Neutrophil (primary cell): ENCODE measurements around the gene ITIH3.
"Not testable (repeated sequence)": the region's sequence is repeated elsewhere in the genome, so short reads cannot be mapped to it uniquely, and the experiment has no call there.

Experiments
- H3K27ac ChIP-seq: fragments of 200-600 bp; sonication (generic); 2 replicates; pipeline ENCODE4 v1.5.1; 2016; ENCODE audit warnings: mild to moderate bottlenecking, moderate library complexity
- H3K27me3 ChIP-seq: fragments of 200-600 bp; sonication (generic); 2 replicates; pipeline ENCODE4 v1.6.0; 2016; ENCODE audit warnings: mild to moderate bottlenecking
- H3K36me3 ChIP-seq: fragments of 200-600 bp; sonication (generic); 2 replicates; pipeline ENCODE4 v1.5.1; 2017
- H3K4me1 ChIP-seq, 2 experiments: fragments of 200-600 bp in 1 of 2; sonication (generic) in 1 of 2; 1 replicate in 1 of 2; 2 replicates in 1 of 2; pipeline versions ENCODE4 v1.5.1 to v1.6.1; 2013 to 2016; ENCODE audit warnings: low read depth in 1 of 2, low read length in 1 of 2, mild to moderate bottlenecking in 1 of 2, moderate library complexity in 1 of 2; ENCODE audit not compliant: control insufficient read depth in 1 of 2, insufficient read depth in 1 of 2
- H3K4me3 ChIP-seq, 2 experiments: fragments of 200-600 bp in 1 of 2; sonication (generic) in 1 of 2; 1 replicate in 1 of 2; 2 replicates in 1 of 2; pipeline ENCODE4 v1.5.1; 2013 to 2016; ENCODE audit warnings: low read depth in 1 of 2, low read length in 1 of 2, mild to moderate bottlenecking in 1 of 2, moderate library complexity in 1 of 2
- H3K9me3 ChIP-seq: fragments of 200-600 bp; sonication (generic); 2 replicates; pipeline ENCODE4 v1.5.1; 2016
- TF ChIP-seq, protein P1 (sequence below): fragments of 200-600 bp; sonication (generic); IDR thresholded peaks from 2 replicates; pipeline ENCODE4 v1.5.1; 2016; ENCODE audit warnings: antibody characterized with exemption

ITIH3 gene

DNA sequence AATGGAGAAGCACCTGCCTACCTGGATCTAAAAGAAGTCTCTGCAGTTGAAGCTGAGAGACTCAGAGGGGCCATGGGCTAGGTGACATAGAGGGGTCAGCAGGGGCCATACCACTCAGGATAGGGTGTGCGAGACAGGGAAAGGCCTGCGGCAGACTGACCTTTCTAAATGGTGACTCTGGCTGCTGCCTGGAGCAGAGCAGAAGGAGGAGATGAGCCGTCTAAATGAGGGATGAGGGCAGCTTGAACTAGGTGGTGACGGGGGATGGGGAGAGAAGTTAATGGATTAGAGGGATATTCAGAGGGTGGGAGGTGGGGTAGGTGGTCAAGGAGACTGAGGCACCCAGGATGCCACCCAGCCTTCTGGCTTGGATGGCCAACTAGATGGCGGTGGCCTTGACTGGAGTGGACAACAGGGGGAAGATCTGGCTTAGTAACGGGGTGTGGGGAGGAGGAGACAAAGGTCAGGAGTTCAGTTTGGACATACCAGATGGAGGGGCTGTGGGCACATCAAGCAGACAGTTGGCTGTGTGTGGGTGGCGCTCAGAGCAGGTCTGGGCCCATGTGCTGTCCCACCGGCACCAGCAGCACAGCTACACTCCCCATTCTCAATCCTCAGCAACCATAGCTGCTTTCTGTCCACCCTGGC, 20.4 kb upstream of the ITIH3 start:
- Histone ChIP-seq H3K27ac (no peak overlapping the region), H3K27me3 (no peaks in the 10 kb centered on the region), H3K4me3 (no peak overlapping the region), H3K36me3 (no peaks in the 10 kb centered on the region), H3K4me1 (peaks cover 11 to 17% of the 10 kb centered on the region in 2 experiments), H3K9me3 (no peaks in the 10 kb centered on the region)
- TF ChIP-seq, protein P1, sequence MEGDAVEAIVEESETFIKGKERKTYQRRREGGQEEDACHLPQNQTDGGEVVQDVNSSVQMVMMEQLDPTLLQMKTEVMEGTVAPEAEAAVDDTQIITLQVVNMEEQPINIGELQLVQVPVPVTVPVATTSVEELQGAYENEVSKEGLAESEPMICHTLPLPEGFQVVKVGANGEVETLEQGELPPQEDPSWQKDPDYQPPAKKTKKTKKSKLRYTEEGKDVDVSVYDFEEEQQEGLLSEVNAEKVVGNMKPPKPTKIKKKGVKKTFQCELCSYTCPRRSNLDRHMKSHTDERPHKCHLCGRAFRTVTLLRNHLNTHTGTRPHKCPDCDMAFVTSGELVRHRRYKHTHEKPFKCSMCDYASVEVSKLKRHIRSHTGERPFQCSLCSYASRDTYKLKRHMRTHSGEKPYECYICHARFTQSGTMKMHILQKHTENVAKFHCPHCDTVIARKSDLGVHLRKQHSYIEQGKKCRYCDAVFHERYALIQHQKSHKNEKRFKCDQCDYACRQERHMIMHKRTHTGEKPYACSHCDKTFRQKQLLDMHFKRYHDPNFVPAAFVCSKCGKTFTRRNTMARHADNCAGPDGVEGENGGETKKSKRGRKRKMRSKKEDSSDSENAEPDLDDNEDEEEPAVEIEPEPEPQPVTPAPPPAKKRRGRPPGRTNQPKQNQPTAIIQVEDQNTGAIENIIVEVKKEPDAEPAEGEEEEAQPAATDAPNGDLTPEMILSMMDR: no peak

DNA sequence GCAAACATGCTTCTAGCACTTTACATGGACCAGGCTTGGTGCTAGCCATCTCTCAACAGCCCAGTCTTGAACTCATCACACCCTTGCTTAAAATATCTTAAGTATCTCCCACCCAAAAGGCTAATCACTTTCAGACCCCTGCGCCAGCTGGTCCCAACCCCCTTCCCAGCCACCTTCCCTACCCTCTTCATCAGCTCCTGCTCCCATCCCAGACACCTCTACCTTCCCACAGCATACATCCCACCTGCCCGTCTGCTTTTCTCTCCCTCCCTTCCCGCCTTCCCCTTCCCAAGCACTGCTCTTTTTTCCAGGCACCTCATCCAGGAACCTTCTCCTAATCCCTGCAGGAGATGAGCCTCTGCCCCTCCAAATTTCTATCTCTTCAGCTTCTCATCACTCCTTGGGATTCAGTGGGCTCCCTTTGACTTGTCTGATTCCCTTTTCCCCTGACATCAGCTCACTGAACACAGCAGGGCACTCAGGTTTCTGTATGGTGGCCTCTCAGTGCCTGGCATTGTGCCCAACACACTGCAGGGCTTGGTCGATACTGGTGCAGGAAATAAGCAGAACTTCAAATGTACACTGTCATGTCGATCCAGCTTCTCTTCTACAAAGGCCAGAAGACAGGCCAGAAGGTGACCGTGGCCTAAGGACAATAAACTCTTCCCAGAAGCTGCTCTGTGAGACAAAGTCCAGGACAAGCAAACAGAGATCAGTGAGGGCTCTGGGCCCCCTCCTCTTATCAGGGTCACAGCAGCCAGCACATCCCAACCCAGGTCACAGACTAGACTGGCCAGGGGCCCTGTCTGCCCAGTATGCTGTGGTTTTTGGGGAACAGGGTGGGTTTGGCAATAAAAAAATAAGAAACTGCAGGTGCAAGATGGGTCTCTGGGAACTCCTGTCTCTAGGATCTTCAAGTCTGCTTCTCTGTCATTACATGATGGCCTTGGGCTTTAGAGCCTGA, 19.4 kb upstream of the ITIH3 start:
- Histone ChIP-seq H3K4me3 (no peak overlapping the region), H3K27me3 (no peaks in the 10 kb centered on the region), H3K27ac (no peak overlapping the region), H3K36me3 (no peaks in the 10 kb centered on the region), H3K4me1 (peaks cover 5 to 7% of the 10 kb centered on the region in 2 experiments), H3K9me3 (no peaks in the 10 kb centered on the region)
- TF ChIP-seq, protein P1: no peak

DNA sequence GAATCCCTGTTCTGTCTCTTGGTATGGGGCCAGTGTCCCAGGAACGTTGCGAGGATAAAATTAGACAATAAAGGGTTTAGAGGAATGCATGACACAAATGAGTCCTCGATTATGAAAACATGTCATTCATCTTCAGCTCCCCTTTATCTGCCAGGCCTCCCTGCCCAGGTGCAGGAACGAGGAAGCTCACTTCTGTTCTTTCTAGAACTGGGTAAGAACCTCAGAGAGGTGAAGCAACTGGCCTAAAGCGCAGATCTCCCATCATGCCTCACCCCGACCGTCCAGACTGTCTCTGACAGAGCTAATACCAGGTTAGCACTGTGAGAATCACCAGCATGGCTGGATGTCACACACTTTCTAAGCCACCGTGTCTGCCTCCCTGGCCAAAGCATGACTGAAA, 18.7 kb upstream of the ITIH3 start:
- peaks cover 3 to 4% of the 10 kb centered on the region in 2 experiments for H3K4me1 ChIP-seq
- no peak overlapping the region for H3K27ac ChIP-seq
- H3K27me3 ChIP-seq: no peaks in the 10 kb centered on the region
- no peaks in the 10 kb centered on the region for H3K36me3 ChIP-seq
- no peak overlapping the region for H3K4me3 ChIP-seq
- no peaks in the 10 kb centered on the region for H3K9me3 ChIP-seq
- TF ChIP-seq, protein P1: no peak

DNA sequence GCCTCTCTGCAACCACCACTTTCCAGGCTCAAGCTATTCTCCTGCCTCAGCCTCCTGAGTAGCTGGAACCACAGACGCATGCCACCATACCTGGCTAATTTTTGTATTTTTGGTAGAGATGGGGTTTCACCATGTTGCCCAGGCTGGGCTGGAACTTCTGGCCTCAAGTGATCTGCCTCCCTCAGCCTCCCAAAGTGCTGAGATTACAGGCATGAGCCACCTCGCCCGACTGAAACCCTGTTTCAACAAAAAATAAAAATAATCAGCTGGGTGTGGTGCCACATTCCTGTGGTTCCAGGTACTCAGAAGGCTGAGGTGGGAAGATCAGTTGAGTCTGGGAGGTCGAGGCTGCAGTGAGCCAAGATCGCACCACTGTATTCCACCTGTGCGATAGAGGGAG, 18.1 kb upstream of the ITIH3 start:
- not testable (repeated sequence) for H3K27me3 ChIP-seq, H3K27ac ChIP-seq, H3K36me3 ChIP-seq, H3K4me1 ChIP-seq, H3K9me3 ChIP-seq, H3K4me3 ChIP-seq

DNA sequence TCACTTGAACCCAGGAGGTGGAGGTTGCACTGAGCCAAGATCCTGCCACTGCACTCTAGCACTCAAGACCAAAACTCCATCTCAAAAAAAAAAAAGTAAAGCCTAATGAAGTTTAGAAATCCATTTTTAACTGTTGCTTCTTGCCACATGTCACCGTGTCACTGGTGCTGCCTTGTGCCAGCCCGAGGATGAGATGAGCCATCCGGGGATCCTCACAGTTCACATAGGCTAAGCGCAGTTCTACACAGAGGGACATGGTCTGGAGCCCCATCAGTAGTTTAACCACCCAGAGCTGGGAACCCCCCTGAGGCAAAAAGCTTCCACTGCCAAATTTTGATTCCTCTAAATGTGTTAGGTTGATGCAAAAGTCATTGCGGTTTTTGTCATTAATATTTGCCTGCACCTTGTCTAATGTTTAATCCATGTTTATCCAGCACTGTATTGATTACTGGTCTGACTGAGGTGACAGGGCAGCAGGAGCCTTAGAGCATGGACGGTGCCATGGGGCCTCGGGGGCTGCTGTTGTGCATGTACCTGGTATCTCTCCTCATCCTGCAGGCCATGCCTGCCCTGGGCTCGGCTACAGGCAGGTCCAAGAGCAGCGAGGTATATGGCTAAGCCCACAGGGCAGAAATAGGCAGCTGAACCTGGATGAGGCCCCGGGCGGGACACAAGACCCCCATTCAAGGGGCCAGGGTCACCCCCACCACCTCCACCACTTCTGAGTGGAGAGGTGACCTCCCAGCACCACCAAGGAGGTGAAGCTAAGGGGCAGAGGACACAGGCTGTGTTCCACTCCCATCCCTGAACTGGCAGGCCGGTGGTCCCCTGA, 17.3 kb upstream of the ITIH3 start, which contains the start of gene ITIH1:
ITIH1 (plus strand) TSS at position 473 of the 832 bp plus-strand sequence; CDS start at position 490, 17 bp downstream.
- Histone ChIP-seq H3K4me1 (no peaks in the 10 kb centered on the region), H3K27me3 (no peaks in the 10 kb centered on the region), H3K27ac (no peak within 1 kb of the TSS), H3K9me3 (no peaks in the 10 kb centered on the region), H3K4me3 (no peak within 1 kb of the TSS), H3K36me3 (no peaks in the 10 kb centered on the region)
- TF ChIP-seq, protein P1: no peak
